AG04450 (cell line): Measurements from ENCODE around the gene MRPS5. TPM values are rescaled to one million over a fixed set of nuclear protein-coding genes. Genes with fewer than 3 reads are reported as not detected.
"Not testable (repeated sequence)": the region's sequence is repeated elsewhere in the genome, so short reads cannot be mapped to it uniquely, and the experiment has no call there.

ENCODE experiments used
- CTCF ChIA-PET: fragments of 300-600, 350-600 bp; formaldehyde crosslinking; extraction: SDS; loops from one replicate; lab custom pipeline; 2022; ENCODE audit warnings: antibody characterized with exemption, inconsistent platforms; lab: Charles Lee
- POLR2A ChIA-PET: fragments of 350-600 bp; formaldehyde crosslinking; extraction: SDS; loops from one replicate; lab custom pipeline; 2021; ENCODE audit warnings: antibody characterized with exemption, inconsistent platforms; lab: Yijun Ruan, JAX
- DNase-seq: peaks from one replicate; pipeline ENCODE4 v3.0.0-alpha.2; 2011; ENCODE audit warnings: low read depth, low spot score
- H3K27ac ChIP-seq: one replicate; pipeline ENCODE4 v1.5.1; 2012; ENCODE audit warnings: low read depth, low read length, control low read depth
- H3K27me3 ChIP-seq: one replicate; pipeline ENCODE4 v1.6.0; 2012; ENCODE audit warnings: low read length; ENCODE audit not compliant: control insufficient read depth, insufficient read depth
- H3K4me3 ChIP-seq: 2 replicates; pipeline ENCODE4 v1.5.1; 2011; ENCODE audit warnings: mild to moderate bottlenecking, low read depth, low read length, control low read depth
- H3K9me3 ChIP-seq: 2 replicates; pipeline ENCODE4 v1.5.1; 2012; ENCODE audit warnings: low read length; ENCODE audit not compliant: control insufficient read depth, insufficient read depth
- polyA plus RNA-seq: library from polyadenylated mRNA; depleted of rRNA; stranded (reverse); fragments of >200 nt; gene quantifications from 2 replicates; pipeline ENCODE4 v1.2.3, GENCODE V29; 2011; rRNA removed
- TF ChIP-seq, protein P1 (sequence below): IDR thresholded peaks from 2 replicates; pipeline ENCODE4 v1.5.1; 2011; ENCODE audit warnings: low read depth, low read length, control low read depth, inconsistent platforms

Gene MRPS5
- polyA plus RNA-seq, 1 experiment = 55.7 TPM

DNA sequence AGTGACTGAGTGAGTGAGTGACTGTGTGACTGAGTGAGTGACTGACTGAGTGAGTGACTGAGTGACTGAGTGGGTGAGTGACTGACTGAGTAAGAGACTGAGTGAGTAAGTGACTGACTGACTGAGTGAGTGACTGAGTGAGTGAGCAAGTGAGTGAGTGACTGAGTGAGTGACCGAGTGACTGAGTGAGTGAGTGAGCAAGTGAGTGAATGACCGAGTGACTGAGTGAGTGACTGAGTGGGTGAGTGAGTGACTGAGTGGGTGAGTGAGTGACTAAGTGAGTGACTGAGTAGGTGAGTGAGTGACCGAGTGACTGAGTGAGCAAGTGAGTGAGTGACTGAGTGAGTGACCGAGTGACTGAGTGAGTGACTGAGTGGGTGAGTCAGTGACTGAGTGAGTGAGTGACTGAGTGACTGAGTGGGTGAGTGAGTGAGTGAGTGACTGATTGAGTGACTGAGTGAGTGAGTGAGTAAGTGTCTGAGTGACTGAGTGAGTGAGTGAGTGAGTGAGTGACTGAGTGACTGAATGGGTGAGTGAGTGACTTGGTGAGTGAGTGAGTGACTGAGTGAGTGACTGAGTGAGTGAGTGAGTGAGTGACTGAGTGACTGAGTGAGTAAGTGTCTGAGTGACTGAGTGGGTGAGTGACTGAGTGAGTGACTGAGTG is 82.8 kb downstream of the MRPS5 start:
- Histone ChIP-seq H3K9me3 (peaks cover 14% of the 10 kb centered on the region), H3K27ac (no peak overlapping the region), H3K4me3 (no peak overlapping the region), H3K27me3 (no peaks in the 10 kb centered on the region)
- ChIA-PET POLR2A (no interaction called here), CTCF (no interaction called here)
- no peak for DNase-seq
- TF ChIP-seq, protein P1, sequence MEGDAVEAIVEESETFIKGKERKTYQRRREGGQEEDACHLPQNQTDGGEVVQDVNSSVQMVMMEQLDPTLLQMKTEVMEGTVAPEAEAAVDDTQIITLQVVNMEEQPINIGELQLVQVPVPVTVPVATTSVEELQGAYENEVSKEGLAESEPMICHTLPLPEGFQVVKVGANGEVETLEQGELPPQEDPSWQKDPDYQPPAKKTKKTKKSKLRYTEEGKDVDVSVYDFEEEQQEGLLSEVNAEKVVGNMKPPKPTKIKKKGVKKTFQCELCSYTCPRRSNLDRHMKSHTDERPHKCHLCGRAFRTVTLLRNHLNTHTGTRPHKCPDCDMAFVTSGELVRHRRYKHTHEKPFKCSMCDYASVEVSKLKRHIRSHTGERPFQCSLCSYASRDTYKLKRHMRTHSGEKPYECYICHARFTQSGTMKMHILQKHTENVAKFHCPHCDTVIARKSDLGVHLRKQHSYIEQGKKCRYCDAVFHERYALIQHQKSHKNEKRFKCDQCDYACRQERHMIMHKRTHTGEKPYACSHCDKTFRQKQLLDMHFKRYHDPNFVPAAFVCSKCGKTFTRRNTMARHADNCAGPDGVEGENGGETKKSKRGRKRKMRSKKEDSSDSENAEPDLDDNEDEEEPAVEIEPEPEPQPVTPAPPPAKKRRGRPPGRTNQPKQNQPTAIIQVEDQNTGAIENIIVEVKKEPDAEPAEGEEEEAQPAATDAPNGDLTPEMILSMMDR = no peak

GRCh38 chr2:95037841-95038585 is 83.6 kb downstream of the MRPS5 start:
- peaks cover 14% of the 10 kb centered on the region for H3K9me3 ChIP-seq
- H3K4me3 ChIP-seq, DNase-seq, POLR2A ChIA-PET, H3K27ac ChIP-seq, CTCF ChIA-PET, H3K27me3 ChIP-seq: not testable (repeated sequence)

DNA sequence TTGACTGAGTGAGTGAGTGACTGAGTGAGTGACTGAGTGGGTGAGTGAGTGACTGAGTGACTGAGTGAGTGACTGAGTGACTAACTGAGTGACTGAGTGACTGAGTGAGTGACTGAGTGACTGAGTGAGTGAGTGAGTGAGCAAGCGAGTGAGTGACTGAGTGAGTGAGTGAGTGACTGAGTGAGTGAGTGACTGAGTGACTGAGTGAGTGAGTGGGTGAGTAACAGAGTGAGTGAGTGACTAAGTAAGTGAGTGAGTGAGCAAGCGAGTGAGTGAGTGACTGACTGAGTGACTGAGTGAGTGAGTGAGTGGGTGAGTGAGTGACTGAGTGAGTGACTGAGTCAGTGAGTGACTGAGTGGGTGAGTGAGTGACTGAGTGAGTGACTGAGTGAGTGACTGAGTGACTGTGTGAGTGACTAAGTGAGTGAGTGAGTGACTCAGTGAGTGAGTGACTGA is 84.2 kb downstream of the MRPS5 start:
- peaks cover 14% of the 10 kb centered on the region for H3K9me3 ChIP-seq
- CTCF ChIA-PET = no interaction called here
- H3K27me3 ChIP-seq = no peaks in the 10 kb centered on the region
- POLR2A ChIA-PET = no interaction called here
- DNase-seq = no peak
- no peak overlapping the region for H3K4me3 ChIP-seq
- TF ChIP-seq, protein P1 = no peak
- no peak overlapping the region for H3K27ac ChIP-seq

DNA sequence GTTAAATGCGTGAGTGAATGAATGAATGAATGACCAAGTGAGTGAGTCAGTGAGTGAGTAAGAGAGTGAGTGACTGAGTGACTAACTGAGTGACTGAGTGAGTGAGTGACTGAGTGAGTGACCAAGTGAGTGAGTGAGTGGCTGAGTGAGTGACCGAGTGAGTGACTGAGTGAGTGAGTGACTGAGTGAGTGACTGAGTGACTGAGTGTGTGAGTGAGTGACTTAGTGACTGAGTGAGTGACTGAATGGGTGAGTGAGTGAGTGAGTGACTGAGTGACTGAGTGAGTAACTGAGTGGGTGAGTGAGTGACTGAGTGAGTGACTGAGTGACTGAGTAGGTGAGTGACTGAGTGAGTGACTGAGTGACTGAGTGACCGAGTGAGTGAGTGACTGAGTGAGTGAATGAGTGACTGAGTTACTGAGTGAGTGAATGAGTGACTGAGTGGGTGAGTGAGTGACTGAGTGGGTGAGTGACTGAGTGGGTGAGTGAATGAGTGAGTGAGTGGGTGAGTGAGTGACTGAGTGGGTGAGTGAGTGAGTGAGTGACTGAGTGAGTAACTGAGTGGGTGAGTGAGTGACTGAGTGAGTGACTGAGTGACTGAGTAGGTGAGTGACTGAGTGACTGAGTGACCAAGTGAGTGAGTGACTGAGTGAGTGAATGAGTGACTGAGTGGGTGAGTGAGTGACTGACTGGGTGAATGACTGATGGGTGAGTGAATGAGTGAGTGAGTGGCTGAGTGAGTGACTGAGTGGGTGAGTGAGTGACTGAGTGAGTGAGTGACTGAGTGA is 84.8 kb downstream of the MRPS5 start:
- Histone ChIP-seq H3K9me3 (peaks cover 14% of the 10 kb centered on the region), H3K4me3 (no peak overlapping the region), H3K27me3 (peaks cover 3% of the 10 kb centered on the region), H3K27ac (no peak overlapping the region)
- ChIA-PET POLR2A (no interaction called here), CTCF (no interaction called here)
- no peak for DNase-seq
- TF ChIP-seq, protein P1 = no peak

Other genes with a start within 250 kb of the MRPS5 start
- gene MAL, start 96.1 kb downstream of the MRPS5 start, polyA plus RNA-seq = not detected in 2 replicates
- 7.8 and 9.8 TPM in 2 replicates for gene ZNF514, start 38.0 kb upstream of the MRPS5 start, polyA plus RNA-seq
- 4.1 and 4.8 TPM in 2 replicates for gene ZNF2, start 44.0 kb upstream of the MRPS5 start, polyA plus RNA-seq
- gene ZNF892, start 85.7 kb upstream of the MRPS5 start, polyA plus RNA-seq = 1.6 TPM in 2 replicates
- 0.10 and 0.12 TPM in 2 replicates for gene PROM2, start 152.6 kb upstream of the MRPS5 start, polyA plus RNA-seq
- gene KCNIP3, start 175.5 kb upstream of the MRPS5 start, polyA plus RNA-seq = 0.12 and 0.24 TPM in 2 replicates